ENCODE results near the gene PRRT2.

- TF ChIP-seq IRF3 (IDR thresholded peaks at IDR 0.05) = no peak
- no peak for TF ChIP-seq MYC (IDR thresholded peaks at IDR 0.05; ENCODE audit: insufficient read depth, insufficient read length, insufficient replicate concordance, low read length, severe bottlenecking)
- no peak for TF ChIP-seq TCF3 (IDR thresholded peaks at IDR 0.05; ENCODE audit: borderline replicate concordance, insufficient read depth, low read depth, low read length)
- TF ChIP-seq SREBF1 (IDR thresholded peaks at IDR 0.05; ENCODE audit: low read length) = no peak
- TF ChIP-seq RAD21 (IDR thresholded peaks at IDR 0.05; ENCODE audit: insufficient read depth, low read depth, low read length) = no peak
- no peak for TF ChIP-seq POLR2A (IDR thresholded peaks at IDR 0.05; ENCODE audit: low read depth, low read length)
- no peak for TF ChIP-seq ZBTB33 (IDR thresholded peaks at IDR 0.05)
- TF ChIP-seq ATF2 (IDR thresholded peaks at IDR 0.05; ENCODE audit: low read length) = no peak
Observed at GRCh38 chr16:29858149-29858849, 46.3 kb downstream of the PRRT2 start.

Measured in GM12878 (cell line).